Psoas muscle (tissue), 8 donors: Measurements from ENCODE around the gene MBLAC2. TPM values are rescaled to one million over a fixed set of nuclear protein-coding genes. Genes with fewer than 3 reads are reported as not detected.
A peak's percentile ranks its signal among the peaks of the same experiment; 100 is the strongest.

Experiments
- ATAC-seq, 4 donors: fragments of 200-7000 bp; cut with Tn5 transposase; one replicate each; pipeline ENCODE4 v1.9.1; 2020; ENCODE audit warnings: moderate library complexity in 3 of 4, mild to moderate bottlenecking in 2 of 4
- DNase-seq, 2 donors: peaks; one replicate each; pipeline ENCODE4 v3.0.0-alpha.2; 2020
- H3K27ac ChIP-seq: fragments of 200-600 bp; one replicate; pipeline ENCODE4 v1.8.0; 2022
- H3K27me3 ChIP-seq, 3 donors: fragments of 200-600 bp in 1 of 3; one replicate each; pipeline versions ENCODE4 v1.6.1 to v1.8.0; 2013 to 2022; ENCODE audit warnings: low read length in 2 of 3, mild to moderate bottlenecking in 2 of 3, moderate library complexity in 1 of 3; ENCODE audit not compliant: insufficient read depth in 3 of 3
- H3K36me3 ChIP-seq, 2 donors: fragments of 200-600 bp in 1 of 2; one replicate each; pipeline versions ENCODE4 v1.6.1 to v1.8.0; 2013 to 2022; ENCODE audit warnings: low read depth in 1 of 2, mild to moderate bottlenecking in 1 of 2, moderate library complexity in 1 of 2; ENCODE audit not compliant: insufficient read depth in 1 of 2
- H3K4me1 ChIP-seq: fragments of 200-600 bp; one replicate; pipeline ENCODE4 v1.8.0; 2022
- H3K4me3 ChIP-seq: fragments of 200-600 bp; one replicate; pipeline ENCODE4 v1.8.0; 2022; ENCODE audit warnings: mild to moderate bottlenecking
- H3K9me3 ChIP-seq: fragments of 200-600 bp; one replicate; pipeline ENCODE4 v1.8.0; 2022
- WGBS, 3 donors: extraction: QIAGEN DNeasy Blood & Tissue Kit; methylation state at CpG; one replicate each; pipeline versions ENCODE4 v1.1.6 to v1.1.7; 2013; 5-methylcytosine and 5-hydroxymethylcytosine counted together
- intact Hi-C, 2 donors: fragments of 100-400 bp; cut with DNase I; formaldehyde crosslinking; loops; one replicate each; pipeline versions ENCODE4 v1.11.0 to v1.14.2; 2022
- polyA plus RNA-seq, 3 donors: library from polyadenylated mRNA; stranded (reverse); fragments of 200-250 nt; gene quantifications; one replicate each; pipeline ENCODE4 v1.2.3, GENCODE V29; 2013
- total RNA-seq, 4 donors: library from RNA; stranded (reverse); fragmentation: NEBNext Ultra II Directional in 2 of 4; extraction: Animal tissue kit (Norgen Biotek cat#: 25700) in 2 of 4; gene quantifications; one replicate each; pipeline versions ENCODE4 v1.2.1 to v1.2.4, GENCODE V29; 2021 to 2023
- TF ChIP-seq, protein P1 (sequence below): fragments of 200-600 bp; IDR thresholded peaks from one replicate; pipeline ENCODE4 v1.8.0; 2022; ENCODE audit warnings: antibody characterized with exemption
- donor health status: healthy with polysubstance abuse.
- donor health status: DM: no; HTN: no; CAD: no; lungs with moderate emphysema.
- donor health status: Bipolar disorder and iron deficiency.
- donor health status: healthy.
- donor health status: DM: yes; HTN: yes; CAD: no.
- donor health status: DM: no; HTN: no; CAD: no.
- donor health status: DM: no; HTN: no; CAD: no.
- donor health status: DM: yes; HTN: yes; CAD: no.

Gene MBLAC2
- total and polyA plus RNA-seq, 7 donors: 1.2 to 4.1 (median 2.5) TPM

DNA sequence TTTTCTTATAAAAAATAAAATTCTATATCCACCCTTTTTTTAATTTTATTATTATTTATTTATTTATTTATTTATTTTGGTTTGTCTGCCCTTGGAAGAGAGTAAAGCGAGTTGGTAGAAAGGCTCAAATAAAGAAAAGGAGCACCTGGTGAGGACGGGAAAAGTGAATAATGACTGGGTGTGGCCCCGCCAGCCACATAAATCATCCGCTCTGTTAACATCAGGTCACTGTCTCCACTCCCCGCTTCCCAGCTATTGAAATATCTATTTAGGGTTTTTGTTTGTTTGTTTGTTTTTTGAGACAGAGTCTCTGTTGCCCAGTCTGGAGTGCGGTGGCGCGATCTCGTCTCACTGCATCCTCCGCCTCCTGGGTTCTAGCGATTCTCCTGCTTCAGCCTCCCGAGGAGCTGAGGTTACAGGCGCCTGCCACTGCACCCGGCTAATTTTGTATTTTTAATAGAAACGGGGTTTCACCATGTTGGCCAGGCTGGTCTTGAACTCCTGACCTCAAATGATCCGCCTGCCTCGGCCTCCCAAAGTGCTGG, 937 bp upstream of the MBLAC2 start:
- TF ChIP-seq, protein P1, sequence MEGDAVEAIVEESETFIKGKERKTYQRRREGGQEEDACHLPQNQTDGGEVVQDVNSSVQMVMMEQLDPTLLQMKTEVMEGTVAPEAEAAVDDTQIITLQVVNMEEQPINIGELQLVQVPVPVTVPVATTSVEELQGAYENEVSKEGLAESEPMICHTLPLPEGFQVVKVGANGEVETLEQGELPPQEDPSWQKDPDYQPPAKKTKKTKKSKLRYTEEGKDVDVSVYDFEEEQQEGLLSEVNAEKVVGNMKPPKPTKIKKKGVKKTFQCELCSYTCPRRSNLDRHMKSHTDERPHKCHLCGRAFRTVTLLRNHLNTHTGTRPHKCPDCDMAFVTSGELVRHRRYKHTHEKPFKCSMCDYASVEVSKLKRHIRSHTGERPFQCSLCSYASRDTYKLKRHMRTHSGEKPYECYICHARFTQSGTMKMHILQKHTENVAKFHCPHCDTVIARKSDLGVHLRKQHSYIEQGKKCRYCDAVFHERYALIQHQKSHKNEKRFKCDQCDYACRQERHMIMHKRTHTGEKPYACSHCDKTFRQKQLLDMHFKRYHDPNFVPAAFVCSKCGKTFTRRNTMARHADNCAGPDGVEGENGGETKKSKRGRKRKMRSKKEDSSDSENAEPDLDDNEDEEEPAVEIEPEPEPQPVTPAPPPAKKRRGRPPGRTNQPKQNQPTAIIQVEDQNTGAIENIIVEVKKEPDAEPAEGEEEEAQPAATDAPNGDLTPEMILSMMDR: no peak
- DNase-seq (no peak), ATAC-seq (no peak)
- Histone ChIP-seq H3K27me3 (no peaks in the 10 kb centered on the region), H3K27ac (no peak overlapping the region), H3K9me3 (no peaks in the 10 kb centered on the region), H3K36me3 (no peaks in the 10 kb centered on the region), H3K4me3 (peak overlapping the region; percentile 86), H3K4me1 (peaks cover 20% of the 10 kb centered on the region)
- intact Hi-C loops: loop anchor here (2.0 to 5.0 kb wide), 2 partner anchors 52 to 53 kb away; partner anchors contain the start of gene LYSMD3 (in 2 of the 2)
- 76 to 78% (median 78%) methylated on average over 17 of the region's 17 CpGs for WGBS, 3 donors

DNA sequence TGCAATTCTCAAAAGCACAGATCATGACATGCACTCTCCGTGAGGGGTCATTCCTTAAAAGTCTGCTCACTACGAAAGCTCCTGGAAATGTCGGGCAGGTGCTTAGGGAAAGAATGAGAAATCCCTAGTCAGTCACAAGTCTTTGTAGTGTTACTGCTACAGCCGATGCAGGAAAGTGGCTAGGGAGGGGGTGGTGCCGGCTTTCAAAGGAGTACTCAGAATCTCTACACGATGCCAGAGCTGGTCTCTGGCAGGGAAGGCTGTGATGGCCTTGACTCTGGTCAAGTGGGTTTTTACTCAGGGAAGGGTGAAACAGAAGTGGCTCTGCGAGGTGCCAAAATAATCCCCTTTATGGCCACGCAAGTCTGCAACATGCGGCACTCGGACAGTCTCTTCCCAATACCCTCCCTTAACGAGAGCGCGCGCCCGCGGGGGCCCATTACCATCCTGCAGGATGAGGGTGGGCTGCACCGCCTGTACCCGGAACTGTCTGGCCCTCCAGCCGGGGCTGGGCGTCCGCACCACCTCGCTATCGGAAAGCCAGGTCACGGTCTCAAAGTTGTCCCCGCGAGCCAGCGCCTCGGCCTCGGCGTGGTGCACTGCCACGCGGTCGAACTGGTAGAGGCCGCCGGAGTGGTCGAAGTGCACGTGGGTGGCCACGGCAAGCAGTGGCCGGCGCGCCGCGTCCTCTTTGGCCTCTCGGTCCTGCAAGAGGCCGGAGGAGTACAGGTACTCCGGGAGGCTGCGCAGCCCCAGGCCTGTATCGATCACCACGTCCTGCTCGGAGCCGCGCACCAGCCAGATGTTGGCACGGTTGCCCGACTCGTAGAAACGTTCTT, 956 bp downstream of the MBLAC2 start:
- ATAC-seq (peak; percentile 44 to 68 (median 54)), DNase-seq (peak; percentile 47 to 68)
- H3K27ac ChIP-seq: peak overlapping the region; percentile 85
- TF ChIP-seq, protein P1: no peak
- no peaks in the 10 kb centered on the region for H3K36me3 ChIP-seq
- H3K4me3 ChIP-seq: peak overlapping the region; percentile 86
- WGBS, 3 donors: 1% methylated on average over 53 to 56 of the region's 56 CpGs
- no peaks in the 10 kb centered on the region for H3K27me3 ChIP-seq
- intact Hi-C loops: loop anchor here (2.0 to 5.0 kb wide), 2 partner anchors 55 to 61 kb away; partner anchors contain the start of gene LYSMD3 (in 1 of the 2)
- H3K9me3 ChIP-seq: no peaks in the 10 kb centered on the region
- peaks cover 20% of the 10 kb centered on the region for H3K4me1 ChIP-seq

- no peak for ATAC-seq
- peak overlapping the region; percentile 86 for H3K4me3 ChIP-seq
- no peaks in the 10 kb centered on the region for H3K36me3 ChIP-seq
- 55 to 64% (median 58%) methylated on average over 9 of the region's 9 CpGs for whole genome bisulfite sequencing, 3 donors
- no peaks in the 10 kb centered on the region for H3K9me3 ChIP-seq
- intact Hi-C loops: loop anchor here in 1 of 2 donors (5.0 kb wide), 1 partner anchor 61 kb away; no protein-coding TSS in a partner anchor
- DNase-seq: no peak
- no peaks in the 10 kb centered on the region for H3K27me3 ChIP-seq
- H3K4me1 ChIP-seq: peaks cover 20% of the 10 kb centered on the region
- TF ChIP-seq, protein P1: no peak
- H3K27ac ChIP-seq: peak overlapping the region; percentile 85
Observed at GRCh38 chr5:90472783-90473395, 1.7 kb downstream of the MBLAC2 start.

DNA sequence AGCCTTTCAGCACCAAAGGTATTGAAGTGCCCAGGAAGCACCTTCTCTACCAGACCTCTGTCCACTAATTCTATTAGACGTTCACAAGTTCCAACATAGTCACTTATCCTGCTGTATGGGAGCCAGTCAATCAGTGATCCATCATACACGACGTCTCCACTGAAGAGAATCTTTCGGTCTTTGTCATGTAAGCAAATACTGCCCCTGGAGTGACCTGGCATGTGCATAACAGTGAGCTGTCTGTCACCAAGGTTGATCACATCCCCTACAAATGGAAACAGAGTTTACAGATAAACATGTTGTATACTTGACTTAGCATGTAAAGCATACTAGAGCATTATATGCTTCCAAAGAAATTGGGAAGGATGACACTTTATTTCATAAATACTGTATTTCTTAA, 13.3 kb downstream of the MBLAC2 start:
- Histone ChIP-seq H3K27ac (no peak overlapping the region), H3K36me3 (peaks cover 0 to 24% of the 10 kb centered on the region in 2 donors)

More for the DNA sequence above, 13.3 kb downstream of the MBLAC2 start:
- Histone ChIP-seq H3K4me3 (no peak overlapping the region), H3K27me3 (no peaks in the 10 kb centered on the region), H3K9me3 (no peaks in the 10 kb centered on the region), H3K4me1 (peaks cover 3% of the 10 kb centered on the region)
- ATAC-seq (peak in 3 of 4 donors; percentile 36 to 62 (median 36)), DNase-seq (no peak)
- WGBS, 3 donors: 37 to 55% (median 52%) methylated on average over 4 of the region's 4 CpGs
- TF ChIP-seq, protein P1: no peak
- intact Hi-C loops: no loop called here
